Superior temporal gyrus (tissue), 1 donor: ENCODE results near the gene UNC13C.

ENCODE experiments used
- DNase-seq: peaks from one replicate; pipeline ENCODE4 v3.0.0-alpha.2; 2016; ENCODE audit errors: extremely low spot score

The UNC13C gene

DNA sequence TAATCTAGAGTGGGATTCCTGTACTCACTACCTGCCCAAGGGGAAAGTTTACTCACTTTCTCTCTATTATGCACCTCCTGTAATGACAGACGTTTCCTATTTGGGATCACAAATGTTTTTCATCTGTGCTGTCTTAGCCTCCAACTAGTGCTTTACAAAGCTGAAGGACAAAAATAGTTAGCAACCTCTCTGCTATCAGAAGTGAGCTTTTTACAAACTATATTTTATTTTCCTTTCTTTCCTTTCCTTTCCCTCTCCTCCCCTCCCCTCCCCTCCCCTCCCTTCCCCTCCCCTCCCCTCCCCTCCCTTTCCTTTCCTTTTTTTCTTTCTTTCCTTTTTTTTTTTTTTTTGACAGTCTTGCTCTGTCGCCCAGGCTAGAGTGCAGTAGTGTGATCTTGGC lies 130.8 kb downstream of the UNC13C start:
- DNase-seq: no peak

GRCh38 chr15:54119051-54119450 lies 140.8 kb downstream of the UNC13C start:
- DNase-seq: no peak

DNA sequence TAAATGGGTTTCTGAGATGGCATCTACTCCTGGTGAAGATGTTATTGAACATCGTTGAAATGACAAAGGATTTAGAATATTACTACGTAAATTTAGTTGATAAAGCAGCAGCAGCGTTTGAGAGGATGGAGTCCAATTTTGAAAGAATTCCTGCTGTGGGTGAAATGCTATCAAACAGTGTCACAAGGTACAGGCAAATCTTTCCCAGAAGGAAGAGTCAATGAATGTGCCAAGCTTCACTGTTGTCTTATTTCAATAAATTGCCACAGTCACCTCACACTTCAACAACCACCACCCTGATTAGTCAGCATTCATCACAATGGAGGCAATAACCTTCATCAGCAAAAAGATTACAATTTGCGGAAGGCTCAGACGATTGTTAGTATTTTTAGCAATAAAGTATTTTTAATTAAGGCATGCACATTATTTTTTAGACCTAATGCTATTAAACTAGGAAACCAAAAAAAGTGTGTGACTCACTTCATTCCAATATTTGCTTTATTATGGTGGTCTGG lies 142.8 kb downstream of the UNC13C start:
- no peak for DNase-seq

DNA sequence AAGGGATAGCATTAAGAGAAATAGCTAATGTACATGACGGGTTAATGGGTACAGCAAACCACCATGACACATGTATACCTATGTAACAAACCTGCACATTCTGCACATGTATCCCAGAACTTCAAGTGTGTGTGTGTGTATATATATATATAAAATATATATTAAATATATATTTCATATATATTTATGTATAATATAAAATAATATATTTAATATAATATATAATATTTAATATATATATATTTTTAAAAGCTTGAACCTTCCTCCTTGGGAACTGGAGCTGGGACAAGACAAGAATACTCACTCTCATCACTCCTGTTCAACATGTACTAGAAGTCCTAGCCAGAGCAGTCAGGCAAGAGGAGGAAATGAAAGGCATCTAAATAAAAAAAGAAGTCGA lies 149.3 kb downstream of the UNC13C start:
- no peak for DNase-seq

DNA sequence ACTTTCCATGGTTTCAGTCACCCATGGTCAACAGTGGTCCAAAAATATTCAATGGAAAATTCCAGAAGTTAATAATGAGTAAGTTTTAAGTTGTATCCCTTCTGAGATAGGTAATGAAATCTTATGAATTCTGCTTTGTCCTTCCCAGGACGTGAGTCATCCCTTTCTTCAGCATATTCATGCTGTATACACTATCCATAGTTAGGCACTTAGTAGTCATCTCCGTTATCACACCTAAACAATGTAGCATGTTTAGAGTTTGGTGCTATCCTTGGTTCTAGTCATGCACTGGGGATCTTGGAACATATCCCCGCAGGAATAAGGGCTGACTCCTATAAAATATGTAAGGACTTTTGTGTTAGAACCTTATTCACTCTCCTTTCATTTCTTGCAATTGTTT lies 153.2 kb downstream of the UNC13C start:
- no peak for DNase-seq

GRCh38 chr15:54149115-54149531 lies 170.9 kb downstream of the UNC13C start:
- DNase-seq: no peak

DNA sequence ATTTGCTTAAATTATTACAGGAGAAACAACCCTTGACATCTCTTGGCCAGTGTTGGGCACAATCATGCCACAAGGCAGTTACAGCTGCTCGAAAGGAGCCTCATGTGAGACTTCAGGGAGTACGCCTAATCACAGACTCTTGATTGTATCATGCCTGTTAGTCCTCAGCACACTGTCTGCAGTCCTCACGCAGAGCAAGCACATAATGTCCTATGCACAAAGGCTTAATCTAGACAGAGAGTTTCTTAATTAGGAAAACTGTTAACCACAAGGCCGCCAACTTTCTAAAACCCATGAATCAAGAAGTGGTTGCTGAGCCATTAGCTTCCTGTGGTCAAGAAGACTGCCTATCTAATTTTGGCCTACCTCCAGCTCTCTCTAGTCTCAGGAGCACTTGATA lies 172.0 kb downstream of the UNC13C start:
- no peak for DNase-seq

DNA sequence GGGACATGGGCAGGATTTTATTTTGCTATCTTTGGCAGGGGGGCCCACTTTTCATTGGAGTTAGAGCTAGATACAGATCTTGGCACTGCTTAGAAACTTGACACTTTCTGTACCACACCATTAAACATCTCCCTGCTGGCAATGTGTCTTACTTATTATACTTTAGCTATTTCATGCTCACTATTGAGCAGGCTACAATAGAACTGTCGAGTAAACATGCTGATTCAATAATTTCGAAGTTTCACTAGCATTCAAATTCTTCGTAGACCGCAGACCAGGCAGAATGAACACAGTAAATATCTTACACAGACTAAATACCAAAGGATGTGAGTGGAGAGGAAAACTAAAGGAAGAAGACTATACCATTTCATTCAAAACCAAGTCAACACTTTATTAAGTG lies 180.8 kb downstream of the UNC13C start:
- DNase-seq: no peak

- DNase-seq: no peak
Measured at GRCh38 chr15:54187325-54187724, 209.1 kb downstream of the UNC13C start.

DNA sequence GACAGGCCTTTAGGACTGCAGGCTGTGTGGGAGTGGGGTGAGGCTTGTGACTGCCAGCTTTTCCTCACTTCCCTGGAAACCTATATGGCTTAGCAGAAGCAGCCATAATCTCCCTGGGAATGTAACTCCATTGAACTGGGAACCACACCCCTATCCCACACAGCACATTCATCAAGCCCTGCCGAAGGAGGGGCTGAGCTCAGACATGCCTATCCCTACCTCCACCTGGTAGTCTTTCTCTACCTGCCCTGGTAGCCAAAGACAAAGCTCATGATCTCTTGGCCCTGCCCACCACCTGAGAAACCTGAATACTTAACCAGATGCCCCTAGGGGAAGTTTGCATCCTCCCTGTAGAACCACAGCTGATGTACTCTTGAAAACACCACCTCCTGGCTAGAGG lies 219.8 kb downstream of the UNC13C start:
- DNase-seq: no peak

- DNase-seq: no peak
Measured at GRCh38 chr15:54206586-54207321, 228.5 kb downstream of the UNC13C start.

- no peak for DNase-seq
Measured at GRCh38 chr15:54208786-54209185, 230.5 kb downstream of the UNC13C start.

GRCh38 chr15:54212635-54213034 lies 234.4 kb downstream of the UNC13C start:
- DNase-seq: no peak

DNA sequence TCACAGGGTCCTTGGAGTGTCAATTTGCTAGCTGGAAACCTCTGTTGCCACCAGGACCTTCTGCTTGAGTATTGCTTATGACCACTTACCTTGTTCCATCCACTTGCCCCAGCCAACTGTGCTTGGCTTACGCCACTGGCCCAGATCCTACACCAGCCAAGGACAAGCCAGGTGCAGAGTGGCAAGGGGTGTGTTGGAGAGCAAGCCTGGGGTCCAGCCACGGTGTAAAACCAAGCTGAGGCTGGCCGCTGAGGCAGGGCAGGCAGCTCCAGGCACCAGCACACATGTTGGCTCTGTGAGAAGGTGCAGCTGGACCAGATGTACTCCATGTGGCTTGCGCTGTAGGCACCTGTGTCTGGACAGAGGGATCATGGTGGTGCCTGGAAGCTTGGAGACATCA lies 248.2 kb downstream of the UNC13C start:
- DNase-seq: no peak

- no peak for DNase-seq
Measured at GRCh38 chr15:54227569-54227968, 249.3 kb downstream of the UNC13C start.

GRCh38 chr15:54250326-54250725 lies 272.1 kb downstream of the UNC13C start:
- no peak for DNase-seq

GRCh38 chr15:54256190-54256589 lies 277.9 kb downstream of the UNC13C start:
- no peak for DNase-seq

DNA sequence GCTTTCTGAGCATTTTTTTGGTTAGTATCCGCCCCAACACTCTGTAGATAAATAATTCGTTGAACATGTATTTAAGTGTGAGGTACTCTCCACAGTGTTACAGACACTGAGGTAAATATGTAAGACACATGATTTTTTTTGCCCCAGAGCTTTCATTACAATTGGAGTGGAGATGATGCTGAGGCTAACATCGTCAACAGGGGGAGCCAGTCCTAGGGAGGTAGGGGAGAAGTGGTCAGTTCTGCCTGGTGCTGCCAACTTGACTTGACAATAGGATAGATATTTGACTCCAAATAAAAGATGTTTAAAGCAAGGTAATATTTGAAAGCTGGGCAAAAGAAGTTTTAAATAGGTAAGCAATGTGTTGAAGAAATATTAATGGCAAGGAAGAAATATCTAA lies 295.7 kb downstream of the UNC13C start:
- DNase-seq: no peak

GRCh38 chr15:54277834-54278233 lies 299.6 kb downstream of the UNC13C start:
- no peak for DNase-seq

- no peak for DNase-seq
Measured at GRCh38 chr15:54280726-54281125, 302.5 kb downstream of the UNC13C start.

- no peak for DNase-seq
Measured at GRCh38 chr15:54282228-54282836, 304.1 kb downstream of the UNC13C start.

DNA sequence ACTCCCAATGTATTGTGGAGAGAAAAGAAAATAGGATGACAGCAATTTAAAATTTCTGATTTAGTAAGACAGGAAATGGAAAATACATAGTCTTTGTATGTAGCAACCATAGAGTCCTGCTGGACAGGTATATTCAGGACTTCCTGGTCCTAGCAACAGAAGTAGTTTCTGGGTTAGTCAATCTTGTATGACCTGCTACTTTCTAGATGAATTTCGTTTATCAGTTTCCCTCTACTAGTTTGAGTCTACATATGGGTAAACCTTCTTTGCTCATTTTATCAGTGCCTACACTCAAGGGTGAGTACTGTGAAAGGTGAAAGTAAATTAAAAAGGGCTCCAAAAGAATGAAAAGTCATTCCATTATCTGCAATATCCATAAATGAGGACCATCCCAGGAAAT lies 309.8 kb downstream of the UNC13C start:
- no peak for DNase-seq

- no peak for DNase-seq
Measured at GRCh38 chr15:54289590-54290136, 311.4 kb downstream of the UNC13C start.
